K562 (cell line): ENCODE results near the gene ZBTB8A. TPM values are rescaled to one million over a fixed set of nuclear protein-coding genes. Genes with fewer than 3 reads are reported as not detected.

Experiments
- BDP1 ChIP-seq: IDR thresholded peaks from 3 replicates; pipeline ENCODE4 v1.6.1; 2011; ENCODE audit not compliant: insufficient read length, insufficient read depth
- CAMTA2 ChIP-seq: fragments of 250-450 bp; sonication (Bioruptor Pico); conservative IDR thresholded peaks from 2 replicates; pipeline ENCODE4 v1.5.1; 2022
- CREBBP ChIP-seq: IDR thresholded peaks from one replicate; pipeline ENCODE4 v1.6.1; 2012; ENCODE audit warnings: low read depth, mild to moderate bottlenecking, control low read depth, inconsistent platforms, low read length
- DDX20 ChIP-seq: fragments of 450-650 bp; IDR thresholded peaks from 2 replicates; pipeline ENCODE4 v1.6.1; 2016; ENCODE audit warnings: missing genetic modification characterization, low read depth, mild to moderate bottlenecking, missing compliant biosample characterization, moderate library complexity
- E2F3 ChIP-seq: fragments of 250-450 bp; sonication (Bioruptor Pico); IDR thresholded peaks from 2 replicates; pipeline ENCODE4 v1.4.0; 2020; ENCODE audit warnings: mild to moderate bottlenecking
- ESRRA ChIP-seq: fragments of 450-650 bp; IDR thresholded peaks from 2 replicates; pipeline ENCODE4 v1.6.1; 2014; ENCODE audit warnings: low read depth, mild to moderate bottlenecking, moderate library complexity, borderline replicate concordance
- FOXP1 ChIP-seq: sonication (generic); formaldehyde crosslinking; IDR thresholded peaks from 2 replicates; pipeline ENCODE4 v1.8.0; 2022; ENCODE audit warnings: mild to moderate bottlenecking, missing genetic modification reagents
- GATA2 ChIP-seq: sonication (generic); formaldehyde crosslinking; IDR thresholded peaks from 2 replicates; pipeline ENCODE4 v1.4.0; 2020; ENCODE audit warnings: mild to moderate bottlenecking, missing genetic modification reagents
- GTF2B ChIP-seq: IDR thresholded peaks from 2 replicates; pipeline ENCODE4 v1.6.1; 2011; ENCODE audit not compliant: insufficient read length; ENCODE audit errors: extremely low read depth
- KLF1 ChIP-seq: fragments of 450-650 bp; IDR thresholded peaks from 2 replicates; pipeline ENCODE4 v1.6.1; 2016; ENCODE audit warnings: missing genetic modification characterization, missing compliant biosample characterization
- KLF16 ChIP-seq: IDR thresholded peaks from 2 replicates; pipeline ENCODE4 v1.6.1; 2016; ENCODE audit warnings: antibody characterized with exemption
- L3MBTL2 ChIP-seq: fragments of 450-650 bp; IDR thresholded peaks from 2 replicates; pipeline ENCODE4 v1.6.1; 2016; ENCODE audit warnings: mild to moderate bottlenecking, moderate library complexity
- MAFK ChIP-seq: IDR thresholded peaks from 2 replicates; pipeline ENCODE4 v1.6.1; 2011; ENCODE audit warnings: low read length, improper control_type of control experiment
- POLR2G ChIP-seq: fragments of 200-400 bp; formaldehyde crosslinking; IDR thresholded peaks from 2 replicates; pipeline ENCODE4 v1.6.1; 2017; ENCODE audit warnings: low read depth, mild to moderate bottlenecking, antibody characterized with exemption, low read length, moderate library complexity
- SMARCA4 ChIP-seq: fragments of 450-650 bp; IDR thresholded peaks from 2 replicates; pipeline ENCODE4 v1.6.1; 2016
- ZHX1 ChIP-seq: fragments of 150-350 bp; conservative IDR thresholded peaks from 2 replicates; pipeline ENCODE4 v1.6.1; 2014; ENCODE audit warnings: low read length
- polyA plus RNA-seq, 8 experiments: library from polyadenylated mRNA; depleted of rRNA in 4 of 8; stranded (reverse) in 5 of 8; unstranded in 3 of 8; fragments of >200 nt; fragmentation: Nextera tagmentation in 2 of 8; fragmentation: Illumina TruSeq in 1 of 8; extraction: Ambion mirVana in 2 of 8; extraction: Trizol in 1 of 8; gene quantifications; 2 replicates each; pipeline versions ENCODE4 v1.2.1 to v1.2.3, GENCODE V29; 2011 to 2014; ENCODE audit warnings: inconsistent platforms in 1 of 8, missing spikeins in 1 of 8
- total RNA-seq, 7 experiments: library from RNA; depleted of rRNA in 6 of 7; stranded (reverse); fragments of >200 nt in 6 of 7; fragmentation: Illumina TruSeq in 2 of 7; extraction: Trizol in 2 of 7; gene quantifications; 2 replicates each; pipeline versions ENCODE4 v1.2.1 to v1.2.3, GENCODE V29; 2011 to 2021; ENCODE audit warnings: low replicate concordance in 1 of 7
- TF ChIP-seq, protein P1 (sequence below): fragments of 250-450 bp; sonication (Bioruptor Pico); IDR thresholded peaks from 2 replicates; pipeline ENCODE4 v1.8.0; 2022; ENCODE audit warnings: inconsistent platforms

Gene ZBTB8A
- total and polyA plus RNA-seq, 9 of the 15 experiments (the other 6 are each of a cell fraction or from before 2014, with no cell fraction given) = 0.01 to 0.64 (median 0.09) TPM

GRCh38 chr1:32500387-32501209, 38.6 kb upstream of the ZBTB8A start (continued):
- TF ChIP-seq GTF2B (no peak), KLF16 (no peak), BDP1 (no peak), CREBBP (no peak), E2F3 (peak; percentile 61; the same call in 1 of the 2 replicates), SMARCA4 (no peak; the same call in 1 of the 2 replicates), GATA2 (CRISPR knock-in tag) (no peak), L3MBTL2 (peak; percentile 44; the same call in 1 of the 2 replicates), POLR2G (peak; percentile 89), ZHX1 (no peak), ESRRA (no peak), KLF1 (peak; percentile 18), MAFK (no peak), FOXP1 (peak; percentile 34; the same call in 1 of the 2 replicates), CAMTA2 (CRISPR knock-in tag) (0 out of 2 replicates have a peak, but pooled peaks have one; percentile 6), DDX20 (tag) (no peak)
- TF ChIP-seq, protein P1, sequence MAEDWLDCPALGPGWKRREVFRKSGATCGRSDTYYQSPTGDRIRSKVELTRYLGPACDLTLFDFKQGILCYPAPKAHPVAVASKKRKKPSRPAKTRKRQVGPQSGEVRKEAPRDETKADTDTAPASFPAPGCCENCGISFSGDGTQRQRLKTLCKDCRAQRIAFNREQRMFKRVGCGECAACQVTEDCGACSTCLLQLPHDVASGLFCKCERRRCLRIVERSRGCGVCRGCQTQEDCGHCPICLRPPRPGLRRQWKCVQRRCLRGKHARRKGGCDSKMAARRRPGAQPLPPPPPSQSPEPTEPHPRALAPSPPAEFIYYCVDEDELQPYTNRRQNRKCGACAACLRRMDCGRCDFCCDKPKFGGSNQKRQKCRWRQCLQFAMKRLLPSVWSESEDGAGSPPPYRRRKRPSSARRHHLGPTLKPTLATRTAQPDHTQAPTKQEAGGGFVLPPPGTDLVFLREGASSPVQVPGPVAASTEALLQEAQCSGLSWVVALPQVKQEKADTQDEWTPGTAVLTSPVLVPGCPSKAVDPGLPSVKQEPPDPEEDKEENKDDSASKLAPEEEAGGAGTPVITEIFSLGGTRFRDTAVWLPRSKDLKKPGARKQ (CRISPR knock-in tag) = no peak
